ENCODE data around the gene TSPAN18.

TSPAN18 gene

DNA sequence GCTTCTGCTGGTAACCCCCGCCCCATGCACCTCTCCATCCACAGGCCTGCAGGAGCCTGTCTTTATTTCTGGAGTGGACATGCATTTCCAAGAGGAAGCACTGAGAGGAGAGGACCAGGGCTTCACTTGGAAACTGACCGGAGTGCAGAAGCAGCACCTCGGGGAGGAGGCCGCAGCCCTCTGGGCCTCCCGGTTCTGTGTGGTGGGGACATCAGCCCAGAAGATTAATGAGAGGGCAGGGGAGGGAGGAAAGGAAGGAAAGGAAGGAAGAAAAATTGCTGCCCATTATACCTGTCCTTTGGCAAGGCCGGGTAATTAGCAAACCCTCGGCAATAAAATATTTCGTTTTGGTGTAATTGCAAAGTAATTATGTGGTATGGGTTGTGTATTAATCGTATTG is 126.9 kb downstream of the TSPAN18 start:
- no peak for DNase-seq (ENCODE audit: low read depth)
- TF ChIP-seq, protein P1, sequence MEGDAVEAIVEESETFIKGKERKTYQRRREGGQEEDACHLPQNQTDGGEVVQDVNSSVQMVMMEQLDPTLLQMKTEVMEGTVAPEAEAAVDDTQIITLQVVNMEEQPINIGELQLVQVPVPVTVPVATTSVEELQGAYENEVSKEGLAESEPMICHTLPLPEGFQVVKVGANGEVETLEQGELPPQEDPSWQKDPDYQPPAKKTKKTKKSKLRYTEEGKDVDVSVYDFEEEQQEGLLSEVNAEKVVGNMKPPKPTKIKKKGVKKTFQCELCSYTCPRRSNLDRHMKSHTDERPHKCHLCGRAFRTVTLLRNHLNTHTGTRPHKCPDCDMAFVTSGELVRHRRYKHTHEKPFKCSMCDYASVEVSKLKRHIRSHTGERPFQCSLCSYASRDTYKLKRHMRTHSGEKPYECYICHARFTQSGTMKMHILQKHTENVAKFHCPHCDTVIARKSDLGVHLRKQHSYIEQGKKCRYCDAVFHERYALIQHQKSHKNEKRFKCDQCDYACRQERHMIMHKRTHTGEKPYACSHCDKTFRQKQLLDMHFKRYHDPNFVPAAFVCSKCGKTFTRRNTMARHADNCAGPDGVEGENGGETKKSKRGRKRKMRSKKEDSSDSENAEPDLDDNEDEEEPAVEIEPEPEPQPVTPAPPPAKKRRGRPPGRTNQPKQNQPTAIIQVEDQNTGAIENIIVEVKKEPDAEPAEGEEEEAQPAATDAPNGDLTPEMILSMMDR (IDR thresholded peaks at IDR 0.05; ENCODE audit: low read depth, low read length, missing control alignments) = no peak
- no peak overlapping the region for H3K4me3 ChIP-seq (ENCODE audit: low read depth, low read length)

DNA sequence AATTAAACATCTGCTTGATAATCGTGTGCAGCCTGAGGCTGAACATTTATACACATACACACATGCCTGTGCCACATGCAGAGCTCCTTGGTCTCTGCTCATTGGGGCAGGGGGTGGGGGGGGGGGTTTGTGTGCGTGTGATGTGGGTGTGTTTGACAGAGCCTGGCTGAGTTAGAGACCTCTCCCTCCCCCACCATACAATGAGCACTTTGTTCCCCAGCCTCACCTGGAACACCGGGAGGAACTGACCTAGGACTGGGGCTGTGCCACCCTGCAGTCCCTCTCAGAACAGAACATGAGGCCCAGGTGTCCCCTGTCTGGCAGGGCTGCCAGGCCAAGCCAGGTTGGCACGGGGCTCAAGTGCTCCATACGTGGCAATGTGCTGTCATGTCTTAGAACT is 127.3 kb downstream of the TSPAN18 start:
- TF ChIP-seq, protein P1 (IDR thresholded peaks at IDR 0.05; ENCODE audit: low read depth, low read length, missing control alignments) = no peak
- H3K4me3 ChIP-seq (ENCODE audit: low read depth, low read length) = no peak overlapping the region
- no peak for DNase-seq (ENCODE audit: low read depth)

DNA sequence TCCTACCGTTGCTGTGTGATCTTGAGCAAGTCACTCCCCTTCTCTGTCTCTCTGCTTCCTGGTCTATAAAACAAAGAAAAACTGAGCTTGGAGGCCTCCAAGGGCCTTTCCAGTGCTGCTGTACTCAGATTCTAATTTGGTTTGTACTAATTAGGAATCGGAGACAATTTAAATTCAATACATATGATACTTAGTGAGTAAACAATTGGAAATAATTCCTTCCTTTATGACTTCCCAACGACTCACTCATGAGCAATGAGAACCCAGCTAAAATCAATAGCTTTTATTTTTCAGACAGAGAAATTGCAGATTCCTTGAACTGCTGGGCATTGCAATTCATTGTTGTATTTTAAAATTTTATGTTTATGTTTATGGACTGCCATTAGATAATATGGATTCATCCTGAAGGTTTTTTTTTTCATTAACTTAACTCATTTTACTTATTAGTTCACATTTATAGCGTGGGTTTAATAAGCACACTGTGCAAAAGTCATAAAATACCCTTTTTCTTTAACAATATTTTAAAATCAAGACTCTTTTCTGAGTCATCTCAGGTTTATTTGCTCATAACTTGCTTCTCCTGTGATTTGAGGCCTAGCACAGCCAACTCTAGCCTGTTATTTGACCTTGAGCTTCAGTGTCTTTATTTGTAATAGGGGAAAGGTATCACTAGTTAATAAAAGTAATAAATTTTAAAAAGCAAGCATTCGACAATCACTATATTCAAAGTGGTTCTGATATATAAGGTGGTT is 128.2 kb downstream of the TSPAN18 start:
- no peak for DNase-seq (ENCODE audit: low read depth)
- H3K4me3 ChIP-seq (ENCODE audit: low read depth, low read length) = no peak overlapping the region
- TF ChIP-seq, protein P1 (IDR thresholded peaks at IDR 0.05; ENCODE audit: low read depth, low read length, missing control alignments) = no peak

DNA sequence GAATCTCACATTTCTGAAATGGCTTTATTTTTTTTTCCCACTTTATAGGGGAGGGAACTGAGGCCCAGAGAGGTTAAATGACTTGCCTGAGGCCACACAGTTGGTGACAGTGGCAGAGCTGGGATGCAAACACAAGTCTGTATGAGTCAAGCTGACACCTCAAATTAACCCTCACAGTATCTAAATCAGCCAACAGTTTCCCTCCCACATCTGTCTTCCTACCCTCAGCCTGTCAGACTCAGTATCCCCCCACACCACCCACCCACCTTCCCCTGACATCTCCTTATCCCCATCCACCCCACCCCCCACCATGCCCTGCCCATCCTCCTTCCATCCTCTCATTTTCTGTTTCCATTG is 128.7 kb downstream of the TSPAN18 start:
- H3K4me3 ChIP-seq (ENCODE audit: low read depth, low read length) = no peak overlapping the region
- TF ChIP-seq, protein P1 (IDR thresholded peaks at IDR 0.05; ENCODE audit: low read depth, low read length, missing control alignments) = no peak
- no peak for DNase-seq (ENCODE audit: low read depth)

GRCh38 chr11:44857490-44858090 is 130.8 kb downstream of the TSPAN18 start:
- no peak for DNase-seq (ENCODE audit: low read depth)
- TF ChIP-seq, protein P1 (IDR thresholded peaks at IDR 0.05; ENCODE audit: low read depth, low read length, missing control alignments) = no peak
- no peak overlapping the region for H3K4me3 ChIP-seq (ENCODE audit: low read depth, low read length)

DNA sequence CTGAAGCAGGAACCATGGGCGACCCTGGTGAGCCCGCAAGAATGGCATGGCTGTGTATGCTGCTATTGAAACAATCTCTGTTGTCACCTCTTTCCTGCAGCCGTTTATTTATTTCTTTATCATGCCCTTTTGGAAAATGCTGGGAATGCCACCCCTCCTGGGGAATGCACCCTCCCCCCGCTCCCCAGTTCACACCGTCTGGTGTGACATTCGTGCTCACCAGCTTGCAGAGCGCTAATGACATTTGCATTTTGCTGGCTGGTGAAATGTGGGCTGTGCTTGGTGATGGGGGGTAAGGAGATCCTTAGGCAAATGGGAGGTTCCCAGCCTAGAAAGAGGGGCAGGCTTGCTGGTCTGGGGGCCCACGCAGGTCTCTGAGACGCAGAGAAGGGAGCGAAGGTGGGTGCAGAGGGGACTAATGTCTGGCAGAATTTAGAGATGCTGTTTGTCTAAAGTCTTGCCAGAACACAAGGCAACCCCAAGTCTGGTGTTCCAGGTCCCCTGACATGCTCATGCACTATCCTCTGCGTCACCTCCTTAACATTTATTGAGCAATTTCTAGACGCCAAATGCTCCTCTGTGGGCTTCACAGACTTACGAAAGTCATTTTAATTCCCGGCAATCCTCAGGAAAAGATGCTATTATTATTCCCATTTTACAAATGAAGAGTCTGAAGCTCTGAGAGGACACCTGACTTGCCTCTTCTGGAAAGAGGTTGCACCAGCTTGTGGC is 132.2 kb downstream of the TSPAN18 start:
- no peak overlapping the region for H3K4me3 ChIP-seq (ENCODE audit: low read depth, low read length)
- DNase-seq (ENCODE audit: low read depth) = no peak
- TF ChIP-seq, protein P1 (IDR thresholded peaks at IDR 0.05; ENCODE audit: low read depth, low read length, missing control alignments) = no peak
